Keratinocyte (primary cell): ENCODE results near the gene ZBTB39. TPM values are rescaled to one million over a fixed set of nuclear protein-coding genes. Genes with fewer than 3 reads are reported as not detected.

Experiments
- DNase-seq: peaks from one replicate; pipeline ENCODE4 v3.0.0-alpha.2; 2011; ENCODE audit warnings: low read depth, missing footprints, low spot score
- FAIRE-seq: peaks from 2 replicates; lab custom pipeline; 2011; peaks lifted over from hg19 to GRCh38; lab: Jason Lieb, UNC
- H2AFZ ChIP-seq: 2 replicates; pipeline ENCODE4 v1.6.0; 2012; ENCODE audit warnings: low read length, control low read depth, inconsistent platforms; ENCODE audit not compliant: control insufficient read depth
- H3K27ac ChIP-seq: 2 replicates; pipeline ENCODE4 v1.5.1; 2011; ENCODE audit warnings: low read length; ENCODE audit not compliant: control insufficient read depth, insufficient read depth
- H3K27me3 ChIP-seq: 3 replicates; pipeline ENCODE4 v1.6.0; 2011; ENCODE audit warnings: low read length; ENCODE audit not compliant: control insufficient read depth, insufficient read depth; ENCODE audit errors: extremely low read depth
- H3K36me3 ChIP-seq, 2 experiments: 2 replicates in 1 of 2; 3 replicates in 1 of 2; pipeline ENCODE4 v1.5.1; 2011; ENCODE audit warnings: low read length in 2 of 2, mild to moderate bottlenecking in 1 of 2; ENCODE audit not compliant: control insufficient read depth in 2 of 2, insufficient read depth in 2 of 2; ENCODE audit errors: extremely low read depth in 1 of 2
- H3K4me1 ChIP-seq: 3 replicates; pipeline ENCODE4 v1.5.1; 2011; ENCODE audit warnings: low read length; ENCODE audit not compliant: control insufficient read depth, insufficient read depth; ENCODE audit errors: extremely low read depth
- H3K4me2 ChIP-seq: 3 replicates; pipeline ENCODE4 v1.6.0; 2011; ENCODE audit warnings: low read depth, low read length; ENCODE audit not compliant: control insufficient read depth, insufficient read depth; ENCODE audit errors: extremely low read depth
- H3K4me3 ChIP-seq, 3 experiments: fragments of 200-600 bp in 1 of 3; sonication (generic) in 1 of 3; 2 replicates in 2 of 3; 3 replicates in 1 of 3; pipeline ENCODE4 v1.5.1; 2011 to 2016; ENCODE audit warnings: low read length in 3 of 3, mild to moderate bottlenecking in 3 of 3, control low read depth in 2 of 3, inconsistent platforms in 1 of 3, low read depth in 1 of 3, mixed read lengths in 1 of 3, mixed run types in 1 of 3, moderate library complexity in 1 of 3; ENCODE audit not compliant: control insufficient read depth in 2 of 3, insufficient read depth in 2 of 3; ENCODE audit errors: extremely low read depth in 1 of 3
- H3K79me2 ChIP-seq: 2 replicates; pipeline ENCODE4 v1.6.0; 2012; ENCODE audit warnings: low read length; ENCODE audit not compliant: control insufficient read depth, insufficient read depth
- H3K9ac ChIP-seq: 3 replicates; pipeline ENCODE4 v1.6.0; 2011; ENCODE audit warnings: low read length; ENCODE audit not compliant: control insufficient read depth, insufficient read depth; ENCODE audit errors: extremely low read depth
- H3K9me1 ChIP-seq: 3 replicates; pipeline ENCODE4 v1.6.0; 2011; ENCODE audit warnings: low read length; ENCODE audit not compliant: control insufficient read depth, insufficient read depth; ENCODE audit errors: extremely low read depth
- H3K9me3 ChIP-seq: 2 replicates; pipeline ENCODE4 v1.5.1; 2012; ENCODE audit warnings: low read depth, low read length; ENCODE audit not compliant: control insufficient read depth
- H4K20me1 ChIP-seq: 3 replicates; pipeline ENCODE4 v1.6.0; 2011; ENCODE audit warnings: low read length; ENCODE audit not compliant: control insufficient read depth, insufficient read depth; ENCODE audit errors: extremely low read depth
- EZH2 ChIP-seq: IDR thresholded peaks from one replicate; pipeline ENCODE4 v1.6.1; 2012; ENCODE audit warnings: inconsistent platforms, mild to moderate bottlenecking, low read length, moderate library complexity
- dilution Hi-C: fragments of 300-500 bp; cut with MboI; formaldehyde crosslinking; loops from one replicate; pipeline ENCODE4 v1.7.0; 2020; ENCODE audit warnings: low sequenced_read_pairs; ENCODE audit not compliant: extremely low pct_ligation_motif_present
- polyA plus RNA-seq, 5 experiments: library from polyadenylated mRNA; depleted of rRNA in 3 of 5; stranded (reverse) in 3 of 5; stranded (forward) in 1 of 5; unstranded in 1 of 5; fragments of >200 nt; gene quantifications; 1 replicate in 1 of 5; 2 replicates in 3 of 5; 3 replicates in 1 of 5; pipeline versions ENCODE4 v1.2.1 to v1.2.3, GENCODE V29; 2011 to 2012; ENCODE audit warnings: missing spikeins in 2 of 5, low read depth in 1 of 5, low replicate concordance in 1 of 5
- TF ChIP-seq, protein P1 (sequence below), 3 experiments: IDR thresholded peaks in 1 of 3; conservative IDR thresholded peaks in 1 of 3; optimal IDR thresholded peaks in 1 of 3; 2 replicates in 2 of 3; 3 replicates in 1 of 3; pipeline versions ENCODE3 to v1.5.1; 2011; ENCODE audit warnings: low read length in 3 of 3, mild to moderate bottlenecking in 3 of 3, moderate library complexity in 2 of 3, control low read depth in 1 of 3, inconsistent platforms in 1 of 3; ENCODE audit not compliant: insufficient read depth in 2 of 3; ENCODE audit errors: extremely low read depth in 1 of 3

The ZBTB39 gene
- polyA plus RNA-seq, 1 donor (not counting 4 experiments of a cell fraction or from before 2014, with no cell fraction given): 4.1 TPM

DNA sequence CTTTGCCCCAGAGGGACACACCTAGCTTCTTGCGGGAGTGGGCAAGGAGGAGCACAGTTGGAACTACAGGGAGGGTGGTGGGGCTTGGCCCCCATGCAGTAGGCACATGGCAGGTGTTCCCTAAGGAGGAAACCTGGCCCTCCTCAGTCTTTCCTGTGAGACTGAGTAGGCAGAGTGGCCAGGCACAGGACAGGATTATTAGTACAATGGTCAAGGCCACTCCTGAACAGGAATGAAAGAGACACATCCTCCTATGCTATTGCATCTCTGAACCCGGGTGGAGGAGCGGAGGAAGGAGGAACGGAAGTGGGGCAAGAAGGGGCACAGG, 42.7 kb upstream of the ZBTB39 start:
- no peak for DNase-seq
- Histone ChIP-seq H3K79me2 (no peaks in the 10 kb centered on the region), H3K36me3 (no peaks in the 10 kb centered on the region), H2AFZ (no peak overlapping the region), H3K4me2 (no peak overlapping the region), H3K9me3 (no peaks in the 10 kb centered on the region), H3K4me3 (no peak overlapping the region), H4K20me1 (no peaks in the 10 kb centered on the region), H3K9me1 (no peaks in the 10 kb centered on the region), H3K27me3 (peaks cover 20% of the 10 kb centered on the region), H3K27ac (no peak overlapping the region), H3K4me1 (no peaks in the 10 kb centered on the region), H3K9ac (no peak overlapping the region)
- no peak for FAIRE-seq
- TF ChIP-seq, protein P1, sequence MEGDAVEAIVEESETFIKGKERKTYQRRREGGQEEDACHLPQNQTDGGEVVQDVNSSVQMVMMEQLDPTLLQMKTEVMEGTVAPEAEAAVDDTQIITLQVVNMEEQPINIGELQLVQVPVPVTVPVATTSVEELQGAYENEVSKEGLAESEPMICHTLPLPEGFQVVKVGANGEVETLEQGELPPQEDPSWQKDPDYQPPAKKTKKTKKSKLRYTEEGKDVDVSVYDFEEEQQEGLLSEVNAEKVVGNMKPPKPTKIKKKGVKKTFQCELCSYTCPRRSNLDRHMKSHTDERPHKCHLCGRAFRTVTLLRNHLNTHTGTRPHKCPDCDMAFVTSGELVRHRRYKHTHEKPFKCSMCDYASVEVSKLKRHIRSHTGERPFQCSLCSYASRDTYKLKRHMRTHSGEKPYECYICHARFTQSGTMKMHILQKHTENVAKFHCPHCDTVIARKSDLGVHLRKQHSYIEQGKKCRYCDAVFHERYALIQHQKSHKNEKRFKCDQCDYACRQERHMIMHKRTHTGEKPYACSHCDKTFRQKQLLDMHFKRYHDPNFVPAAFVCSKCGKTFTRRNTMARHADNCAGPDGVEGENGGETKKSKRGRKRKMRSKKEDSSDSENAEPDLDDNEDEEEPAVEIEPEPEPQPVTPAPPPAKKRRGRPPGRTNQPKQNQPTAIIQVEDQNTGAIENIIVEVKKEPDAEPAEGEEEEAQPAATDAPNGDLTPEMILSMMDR (optimal IDR thresholded peaks at IDR 0.05 in 1 of 3, IDR thresholded peaks at IDR 0.05 in 1 of 3, conservative IDR thresholded peaks at IDR 0.05 in 1 of 3; ENCODE audit: extremely low read depth in 1 of 3, insufficient read depth in 2 of 3, low read length in 3 of 3): no peak
- no peak for TF ChIP-seq EZH2
- dilution Hi-C loops: no loop called here

DNA sequence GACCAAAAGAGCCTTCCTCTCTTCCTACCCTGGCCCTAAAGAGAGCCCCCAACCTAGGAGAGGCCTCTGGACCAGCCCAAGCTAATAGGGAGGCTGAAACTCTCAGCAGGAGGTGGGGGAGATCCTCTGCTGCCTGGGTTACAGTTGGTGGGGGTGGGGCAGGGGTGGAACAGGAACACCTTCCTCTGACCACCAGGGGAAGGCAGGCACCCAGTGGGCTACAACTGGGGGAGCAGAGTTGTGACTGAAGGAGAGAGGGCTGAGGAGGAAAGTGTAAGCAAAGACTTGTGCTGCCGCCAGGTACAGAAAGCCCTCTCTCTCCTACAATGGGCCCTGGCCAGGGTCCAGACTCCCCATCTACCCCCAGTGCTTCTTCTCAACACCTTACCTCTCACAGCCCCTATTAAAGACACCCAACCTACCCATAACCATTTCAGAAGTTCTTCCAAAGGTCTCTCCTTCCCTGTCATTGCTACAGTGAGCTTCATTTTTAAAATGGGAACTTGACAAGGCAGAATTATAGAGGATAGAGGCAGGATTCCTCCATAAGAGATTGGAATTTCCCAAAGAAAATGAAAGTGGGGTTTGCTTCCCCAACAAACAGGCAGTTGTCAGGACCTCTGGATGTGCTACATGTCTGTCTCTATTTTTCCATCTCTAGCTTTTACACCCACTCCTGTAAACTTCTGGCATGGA, 42.2 kb upstream of the ZBTB39 start:
- dilution Hi-C loops: no loop called here
- no peaks in the 10 kb centered on the region for H4K20me1 ChIP-seq
- H2AFZ ChIP-seq: no peak overlapping the region
- DNase-seq (no peak), FAIRE-seq (no peak)
- H3K27me3 ChIP-seq: peaks cover 20% of the 10 kb centered on the region
- H3K4me2 ChIP-seq: no peak overlapping the region
- H3K79me2 ChIP-seq: no peaks in the 10 kb centered on the region
- no peaks in the 10 kb centered on the region for H3K4me1 ChIP-seq
- TF ChIP-seq, protein P1 (optimal IDR thresholded peaks at IDR 0.05 in 1 of 3, IDR thresholded peaks at IDR 0.05 in 1 of 3, conservative IDR thresholded peaks at IDR 0.05 in 1 of 3; ENCODE audit: extremely low read depth in 1 of 3, insufficient read depth in 2 of 3, low read length in 3 of 3): no peak
- TF ChIP-seq EZH2: no peak
- H3K9ac ChIP-seq: no peak overlapping the region
- no peaks in the 10 kb centered on the region for H3K9me1 ChIP-seq
- no peak overlapping the region for H3K4me3 ChIP-seq
- no peaks in the 10 kb centered on the region for H3K36me3 ChIP-seq
- H3K27ac ChIP-seq: no peak overlapping the region
- no peaks in the 10 kb centered on the region for H3K9me3 ChIP-seq
